Fibroblast of lung (primary cell): ENCODE measurements around the gene HSPG2.
"Not testable (repeated sequence)": the region's sequence is repeated elsewhere in the genome, so short reads cannot be mapped to it uniquely, and the experiment has no call there.

ENCODE experiments used
- CTCF ChIP-seq, 2 donors: IDR thresholded peaks in 1 of 2; conservative IDR thresholded peaks in 1 of 2; 1 replicate in 1 of 2; 2 replicates in 1 of 2; pipeline ENCODE4 v1.5.1; 2011 to 2012; ENCODE audit warnings: low read length in 2 of 2, control low read depth in 1 of 2, inconsistent platforms in 1 of 2, low read depth in 1 of 2, mild to moderate bottlenecking in 1 of 2
- EZH2 ChIP-seq: IDR thresholded peaks from 2 replicates; pipeline ENCODE4 v1.5.1; 2012; ENCODE audit warnings: low read length, control low read depth, mild to moderate bottlenecking; ENCODE audit errors: missing control alignments

GRCh38 chr1:21978209-21978608 lies 41.1 kb upstream of the HSPG2 start:
- TF ChIP-seq CTCF (conservative IDR thresholded peaks at IDR 0.05 in 1 of 2, IDR thresholded peaks at IDR 0.05 in 1 of 2; ENCODE audit: low read depth in 1 of 2, low read length in 2 of 2); EZH2: not testable (repeated sequence)
